Measurements from ENCODE around the gene CAPN3. TPM values are rescaled to one million over a fixed set of nuclear protein-coding genes. Genes with fewer than 3 reads are reported as not detected.
"Not testable (repeated sequence)": the region's sequence is repeated elsewhere in the genome, so short reads cannot be mapped to it uniquely, and the experiment has no call there.

CAPN3 gene
- total RNA-seq (ENCODE audit: unreplicated experiment) = 1.8 TPM
- long read RNA-seq = 0 reads

DNA sequence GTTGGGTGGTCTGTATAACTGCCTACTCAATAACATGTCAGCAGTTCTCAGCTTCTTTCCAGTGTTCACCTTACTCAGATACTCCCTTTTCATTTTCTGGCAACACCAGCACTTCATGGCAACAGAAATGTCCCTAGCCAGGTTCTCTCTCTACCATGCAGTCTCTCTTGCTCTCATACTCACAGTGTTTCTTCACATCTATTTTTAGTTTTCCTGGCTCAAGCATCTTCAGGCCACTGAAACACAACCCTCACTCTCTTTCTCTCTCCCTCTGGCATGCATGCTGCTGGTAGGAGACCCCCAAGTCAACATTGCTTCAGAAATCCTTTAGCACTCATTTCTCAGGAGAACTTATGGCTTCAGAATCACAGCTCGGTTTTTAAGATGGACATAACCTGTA, at the start of gene CAPN3:
TSS of gene CAPN3 (plus strand) at position 253 of the 400 bp plus-strand sequence. CDS start 305 bp downstream, outside the sequence.
- peaks cover 3% of the 10 kb centered on the region for H3K27me3 Mint-ChIP-seq (ENCODE audit: unreplicated experiment)
- no peaks in the 10 kb centered on the region for H3K36me3 Mint-ChIP-seq (ENCODE audit: unreplicated experiment)
- no peaks in the 10 kb centered on the region for H3K9me3 Mint-ChIP-seq (ENCODE audit: unreplicated experiment)
- DNase-seq = no peak
- no peak for TF ChIP-seq CTCF (IDR thresholded peaks at IDR 0.05; ENCODE audit: partially characterized antibody, unreplicated experiment)
- H3K4me3 Mint-ChIP-seq (ENCODE audit: unreplicated experiment) = no peak within 1 kb of the TSS
- H3K4me1 Mint-ChIP-seq (ENCODE audit: low read depth, unreplicated experiment) = peaks cover 8% of the 10 kb centered on the region
- H3K27ac Mint-ChIP-seq (ENCODE audit: unreplicated experiment) = no peak within 1 kb of the TSS

GRCh38 chr15:42313463-42313862, 45.8 kb upstream of the CAPN3 start:
- H3K36me3 Mint-ChIP-seq (ENCODE audit: unreplicated experiment) = no peaks in the 10 kb centered on the region
- no peaks in the 10 kb centered on the region for H3K9me3 Mint-ChIP-seq (ENCODE audit: unreplicated experiment)
- H3K27ac Mint-ChIP-seq (ENCODE audit: unreplicated experiment) = no peak overlapping the region
- H3K4me1 Mint-ChIP-seq (ENCODE audit: low read depth, unreplicated experiment) = peaks cover 2% of the 10 kb centered on the region
- no peak overlapping the region for H3K4me3 Mint-ChIP-seq (ENCODE audit: unreplicated experiment)
- no peak for DNase-seq
- H3K27me3 Mint-ChIP-seq (ENCODE audit: unreplicated experiment) = no peaks in the 10 kb centered on the region
- TF ChIP-seq CTCF (IDR thresholded peaks at IDR 0.05; ENCODE audit: partially characterized antibody, unreplicated experiment) = no peak

- H3K36me3 Mint-ChIP-seq (ENCODE audit: unreplicated experiment) = no peaks in the 10 kb centered on the region
- no peak overlapping the region for H3K4me3 Mint-ChIP-seq (ENCODE audit: unreplicated experiment)
- no peak for TF ChIP-seq CTCF (IDR thresholded peaks at IDR 0.05; ENCODE audit: partially characterized antibody, unreplicated experiment)
- no peak overlapping the region for H3K27ac Mint-ChIP-seq (ENCODE audit: unreplicated experiment)
- no peak for DNase-seq
- no peaks in the 10 kb centered on the region for H3K9me3 Mint-ChIP-seq (ENCODE audit: unreplicated experiment)
- H3K27me3 Mint-ChIP-seq (ENCODE audit: unreplicated experiment) = no peaks in the 10 kb centered on the region
- peaks cover 2% of the 10 kb centered on the region for H3K4me1 Mint-ChIP-seq (ENCODE audit: low read depth, unreplicated experiment)
These were observed 44.5 kb upstream of the CAPN3 start for GRCh38 chr15:42314818-42315217.

GRCh38 chr15:42315521-42315920, 43.8 kb upstream of the CAPN3 start:
- TF ChIP-seq CTCF (IDR thresholded peaks at IDR 0.05; ENCODE audit: partially characterized antibody, unreplicated experiment) = no peak

DNA sequence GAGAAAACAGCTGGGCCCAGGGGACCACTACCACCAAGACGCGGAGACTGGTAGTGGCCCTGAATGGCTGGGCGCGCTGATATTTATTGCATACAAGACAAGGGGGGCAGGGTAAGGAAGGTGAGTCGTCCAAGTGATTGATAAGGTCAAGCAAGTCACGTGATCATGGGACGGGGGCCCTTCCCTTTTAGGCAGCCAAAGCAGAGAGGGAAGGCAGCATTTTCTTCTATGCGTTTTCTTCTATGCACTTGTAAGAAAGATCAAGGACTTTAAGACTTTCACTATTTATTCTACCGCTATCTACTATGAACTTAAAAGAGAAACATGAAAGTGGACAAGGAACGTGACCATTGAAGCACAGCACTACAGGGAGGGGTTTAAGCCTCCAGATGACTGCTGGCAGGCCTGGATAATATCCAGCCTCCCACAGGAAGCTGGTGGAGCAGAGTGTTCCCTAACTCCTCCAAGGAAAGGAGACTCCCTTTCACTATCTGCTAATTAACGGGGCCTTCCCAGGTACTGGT, 43.0 kb upstream of the CAPN3 start:
- not testable (repeated sequence) for H3K4me1 Mint-ChIP-seq (ENCODE audit: low read depth, unreplicated experiment); H3K27ac Mint-ChIP-seq (ENCODE audit: unreplicated experiment)

More at GRCh38 chr15:42315521-42315920, 43.8 kb upstream of the CAPN3 start:
- Mint-ChIP-seq H3K4me3 (ENCODE audit: unreplicated experiment) (no peak overlapping the region), H3K27me3 (ENCODE audit: unreplicated experiment) (no peaks in the 10 kb centered on the region), H3K9me3 (ENCODE audit: unreplicated experiment) (no peaks in the 10 kb centered on the region), H3K4me1 (ENCODE audit: low read depth, unreplicated experiment) (peaks cover 2% of the 10 kb centered on the region), H3K36me3 (ENCODE audit: unreplicated experiment) (no peaks in the 10 kb centered on the region), H3K27ac (ENCODE audit: unreplicated experiment) (no peak overlapping the region)
- no peak for DNase-seq

More for the DNA sequence above, 43.0 kb upstream of the CAPN3 start:
- not testable (repeated sequence) for H3K9me3 Mint-ChIP-seq (ENCODE audit: unreplicated experiment); H3K36me3 Mint-ChIP-seq (ENCODE audit: unreplicated experiment); DNase-seq; H3K27me3 Mint-ChIP-seq (ENCODE audit: unreplicated experiment); H3K4me3 Mint-ChIP-seq (ENCODE audit: unreplicated experiment)

Measured in glutamatergic neuron (in vitro differentiated cells).